K562 (cell line): ENCODE measurements around the gene ARHGAP33. TPM values are rescaled to one million over a fixed set of nuclear protein-coding genes. Genes with fewer than 3 reads are reported as not detected.

ENCODE experiments used
- ATAC-seq: fragments of 200-7000 bp; cut with Tn5 transposase; 3 replicates; pipeline ENCODE4 v1.9.1; 2020; ENCODE audit warnings: moderate library complexity
- BruUV-seq: library from RNA; stranded (reverse); fragments of 400-500 nt; replicated peaks from 2 replicates; lab custom pipeline; 2021; lab: Mats Ljungman, UMichigan
- CTCF ChIA-PET: fragments of 300-600 bp; formaldehyde crosslinking; extraction: SDS; loops from one replicate; lab custom pipeline; 2021; ENCODE audit warnings: low intra/inter-chr PET ratio; lab: Yijun Ruan, JAX
- POLR2A ChIA-PET: fragments of 300-600, 350-650 bp; sonication (Branson Sonifier 250); formaldehyde crosslinking; extraction: SDS; loops from one replicate; lab custom pipeline; 2021; ENCODE audit warnings: antibody characterized with exemption, inconsistent platforms; lab: Yijun Ruan, JAX
- DNase-seq, 4 experiments: peaks; one replicate each; pipeline versions ENCODE4 v3.0.0 to v3.0.0-alpha.2; 2011 to 2018; ENCODE audit warnings: low spot score in 3 of 4, mixed read lengths in 3 of 4; ENCODE audit errors: extremely low read depth in 1 of 4
- FAIRE-seq: peaks from 2 replicates; lab custom pipeline; 2011; peaks lifted over from hg19 to GRCh38; lab: Jason Lieb, UNC
- H2AFZ ChIP-seq: 2 replicates; pipeline ENCODE4 v1.6.0; 2011; ENCODE audit warnings: low read depth, low read length, control low read depth, inconsistent platforms
- H3K27ac ChIP-seq: fragments of 200-600 bp; 3 replicates; pipeline ENCODE4 v1.8.0; 2011; ENCODE audit warnings: low read depth, mild to moderate bottlenecking, control low read depth, inconsistent platforms, low read length, moderate library complexity, mixed read lengths; ENCODE audit errors: extremely low read depth
- H3K27me3 ChIP-seq, 2 experiments: fragments of 300-600 bp in 1 of 2; 2 replicates in 1 of 2; 3 replicates in 1 of 2; pipeline versions ENCODE4 v1.6.0 to v1.8.0; 2011; ENCODE audit warnings: inconsistent platforms in 2 of 2, low read length in 2 of 2, mild to moderate bottlenecking in 1 of 2, mixed read lengths in 1 of 2, moderate library complexity in 1 of 2; ENCODE audit not compliant: control insufficient read depth in 2 of 2, insufficient read depth in 2 of 2
- H3K36me3 ChIP-seq: fragments of 300-600 bp; 3 replicates; pipeline ENCODE4 v1.8.0; 2011; ENCODE audit warnings: mild to moderate bottlenecking, low read length, inconsistent platforms; ENCODE audit not compliant: control insufficient read depth, insufficient read depth
- H3K4me1 ChIP-seq, 2 experiments: fragments of 200-600 bp in 1 of 2; replicated peaks in 1 of 2; 2 replicates in 1 of 2; 3 replicates in 1 of 2; pipeline versions ENCODE4 v1.5.1 to v1.8.0; 2011; ENCODE audit warnings: inconsistent platforms in 2 of 2, low read length in 2 of 2, mild to moderate bottlenecking in 1 of 2, mixed read lengths in 1 of 2, moderate library complexity in 1 of 2; ENCODE audit not compliant: control insufficient read depth in 2 of 2, insufficient read depth in 2 of 2
- H3K4me2 ChIP-seq: 2 replicates; pipeline ENCODE4 v1.6.1; 2011; ENCODE audit warnings: low read length, control low read depth, inconsistent platforms, mixed read lengths; ENCODE audit not compliant: insufficient read depth
- H3K4me3 ChIP-seq: fragments of 200-600 bp; sonication (generic), shearing (Covaris generic); 2 replicates; pipeline ENCODE4 v1.5.1; 2016; ENCODE audit warnings: control low read depth, inconsistent platforms
- H3K79me2 ChIP-seq: fragments of 200-600 bp; 3 replicates; pipeline ENCODE4 v1.8.0; 2011; ENCODE audit warnings: low read length, inconsistent platforms; ENCODE audit not compliant: control insufficient read depth, insufficient read depth
- H3K9ac ChIP-seq, 2 experiments: 2 replicates each; pipeline versions ENCODE4 v1.6.0 to v1.6.1; 2011; ENCODE audit warnings: low read depth in 2 of 2, low read length in 2 of 2, control low read depth in 1 of 2, inconsistent platforms in 1 of 2, mild to moderate bottlenecking in 1 of 2, mixed read lengths in 1 of 2; ENCODE audit not compliant: insufficient read depth in 1 of 2
- H3K9me1 ChIP-seq: one replicate; pipeline ENCODE4 v1.6.0; 2011; ENCODE audit warnings: inconsistent platforms, mild to moderate bottlenecking, low read length, moderate library complexity; ENCODE audit not compliant: control insufficient read depth, insufficient read depth
- H3K9me3 ChIP-seq: replicated peaks from 2 replicates; pipeline ENCODE4 v1.5.1; 2011; ENCODE audit warnings: low read depth, low read length, inconsistent platforms; ENCODE audit not compliant: control insufficient read depth, insufficient read depth
- H4K20me1 ChIP-seq: replicated peaks from 2 replicates; pipeline ENCODE4 v1.6.1; 2011; ENCODE audit warnings: low read length, inconsistent platforms, mixed read lengths; ENCODE audit not compliant: control insufficient read depth, insufficient read depth
- GATAD2B ChIP-seq: fragments of 450-650 bp; IDR thresholded peaks from 2 replicates; pipeline ENCODE4 v1.6.1; 2017; ENCODE audit warnings: mild to moderate bottlenecking, borderline replicate concordance
- KAT8 ChIP-seq: fragments of 450-650 bp; IDR thresholded peaks from 2 replicates; pipeline ENCODE4 v1.6.1; 2016; ENCODE audit warnings: low read depth, mild to moderate bottlenecking
- KLF10 ChIP-seq: fragments of 250-450 bp; sonication (Bioruptor Pico); IDR thresholded peaks from 2 replicates; pipeline ENCODE4 v1.6.1; 2021; ENCODE audit warnings: matching md5 sums
- NFE2L1 ChIP-seq: fragments of 450-650 bp; IDR thresholded peaks from 2 replicates; pipeline ENCODE4 v1.6.1; 2016; ENCODE audit warnings: missing genetic modification characterization, low read depth, mild to moderate bottlenecking, missing compliant biosample characterization, moderate library complexity, borderline replicate concordance
- NR1H2 ChIP-seq: sonication (generic); formaldehyde crosslinking; IDR thresholded peaks from 2 replicates; pipeline ENCODE4 v1.4.0; 2020; ENCODE audit warnings: mild to moderate bottlenecking, missing genetic modification reagents
- NR2C1 ChIP-seq, 2 experiments: fragments of 450-650 bp; IDR thresholded peaks; 2 replicates each; pipeline ENCODE4 v1.6.1; 2017; ENCODE audit warnings: mild to moderate bottlenecking in 2 of 2, antibody characterized with exemption in 1 of 2, inconsistent platforms in 1 of 2, missing compliant biosample characterization in 1 of 2, missing genetic modification characterization in 1 of 2
- PML ChIP-seq: IDR thresholded peaks from 2 replicates; pipeline ENCODE4 v1.6.1; 2012; ENCODE audit warnings: low read length, inconsistent platforms
- POU5F1 ChIP-seq: fragments of 150-350 bp; IDR thresholded peaks from 2 replicates; pipeline ENCODE4 v1.6.1; 2014; ENCODE audit warnings: borderline replicate concordance, low read length, low read depth, mild to moderate bottlenecking; ENCODE audit not compliant: partially characterized antibody
- TEAD2 ChIP-seq: fragments of 450-650 bp; IDR thresholded peaks from 2 replicates; pipeline ENCODE4 v1.6.1; 2016; ENCODE audit warnings: missing genetic modification characterization, control low read depth, missing compliant biosample characterization
- ZFX ChIP-seq: sonication (generic); formaldehyde crosslinking; IDR thresholded peaks from 2 replicates; pipeline ENCODE4 v1.8.0; 2022; ENCODE audit warnings: mild to moderate bottlenecking, missing genetic modification reagents, moderate library complexity
- ZNF717 ChIP-seq: fragments of 250-450 bp; sonication (Bioruptor Pico); IDR thresholded peaks from 2 replicates; pipeline ENCODE4 v1.5.0; 2021
- WGBS: fragments of 100-300 bp; shearing (Covaris generic); methylation state at CpG from one replicate; pipeline ENCODE4 v1.1.6; 2016; ENCODE audit warnings: low coverage, mixed read lengths; ENCODE audit not compliant: insufficient coverage; ENCODE audit errors: missing lambda C conversion rate; 5-methylcytosine and 5-hydroxymethylcytosine counted together
- in situ Hi-C: fragments of 300-500 bp; cut with MboI; formaldehyde crosslinking; loops from 4 replicates; pipeline ENCODE4 v1.15.0; 2018; ENCODE audit warnings: inconsistent platforms, mixed read lengths
- intact Hi-C: fragments of 100-400 bp; cut with micrococcal nuclease; formaldehyde crosslinking; loops from 2 replicates; pipeline ENCODE4 v1.14.2; 2022
- polyA plus RNA-seq, 8 experiments: library from polyadenylated mRNA; depleted of rRNA in 4 of 8; stranded (reverse) in 5 of 8; unstranded in 3 of 8; fragments of >200 nt; fragmentation: Nextera tagmentation in 2 of 8; fragmentation: Illumina TruSeq in 1 of 8; extraction: Ambion mirVana in 2 of 8; extraction: Trizol in 1 of 8; gene quantifications; 2 replicates each; pipeline versions ENCODE4 v1.2.1 to v1.2.3, GENCODE V29; 2011 to 2014; ENCODE audit warnings: inconsistent platforms in 1 of 8, missing spikeins in 1 of 8
- total RNA-seq, 7 experiments: library from RNA; depleted of rRNA in 6 of 7; stranded (reverse); fragments of >200 nt in 6 of 7; fragmentation: Illumina TruSeq in 2 of 7; extraction: Trizol in 2 of 7; gene quantifications; 2 replicates each; pipeline versions ENCODE4 v1.2.1 to v1.2.3, GENCODE V29; 2011 to 2021; ENCODE audit warnings: low replicate concordance in 1 of 7
- TF ChIP-seq, protein P1 (sequence below): sonication (generic); formaldehyde crosslinking; IDR thresholded peaks from 2 replicates; pipeline ENCODE4 v1.9.0; 2022; ENCODE audit warnings: mild to moderate bottlenecking, missing genetic modification reagents
- TF ChIP-seq, protein P2 (sequence below): fragments of 450-650 bp; IDR thresholded peaks from one replicate; pipeline ENCODE4 v1.6.1; 2018; ENCODE audit warnings: mild to moderate bottlenecking, moderate library complexity; ENCODE audit not compliant: partially characterized antibody

The ARHGAP33 gene
- total and polyA plus RNA-seq, 9 of the 15 experiments (the other 6 are each of a cell fraction or from before 2014, with no cell fraction given): 0.06 to 26.6 (median 1.6) TPM; not detected in 1

DNA sequence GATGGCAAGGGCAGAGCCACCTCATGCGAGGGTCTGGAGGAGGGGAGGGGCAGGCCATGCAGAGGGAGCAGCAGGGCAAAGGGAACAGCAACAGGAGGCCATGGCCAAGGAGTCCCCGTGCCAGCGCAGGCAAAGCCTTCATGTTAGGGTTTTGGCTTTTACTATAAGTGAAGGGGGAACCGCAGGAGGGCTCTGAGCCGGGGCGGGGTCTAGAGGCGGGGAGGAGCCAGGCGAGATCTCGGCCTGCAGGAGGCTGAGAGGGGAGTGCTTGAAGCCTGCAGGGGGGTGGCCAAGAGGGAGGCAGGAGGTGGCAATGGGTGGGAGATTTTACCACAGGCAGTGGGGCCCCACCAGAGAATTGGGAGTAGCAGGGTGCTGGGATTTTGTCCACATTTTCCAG, 6.3 kb downstream of the ARHGAP33 start:
- intact Hi-C loops (no loop called here), in situ Hi-C loops (no loop called here)
- H3K27ac ChIP-seq: no peak overlapping the region
- no peaks in the 10 kb centered on the region for H3K27me3 ChIP-seq
- no peaks in the 10 kb centered on the region for H3K9me1 ChIP-seq
- peak overlapping the region in 1 of 2 experiments; percentile 31; a peak in 1 of 4 replicates for H3K9ac ChIP-seq
- peaks cover 0 to 35% of the 10 kb centered on the region in 2 experiments; a peak in 3 of 5 replicates for H3K4me1 ChIP-seq
- H4K20me1 ChIP-seq: no peaks in the 10 kb centered on the region
- peaks cover 24% of the 10 kb centered on the region; the same call in 2 of the 3 replicates for H3K36me3 ChIP-seq
- DNase-seq: no peak
- ChIA-PET CTCF (no interaction called here), POLR2A (no interaction called here)
- H3K9me3 ChIP-seq: no peaks in the 10 kb centered on the region
- no peak overlapping the region for H2AFZ ChIP-seq
- no peak overlapping the region for H3K4me2 ChIP-seq
- BruUV-seq: no TSS peak
- 61% methylated on average over 7 of the region's 9 CpGs for WGBS
- no peak overlapping the region for H3K4me3 ChIP-seq
- peak; percentile 30; the same call in 1 of the 3 replicates for ATAC-seq
- FAIRE-seq: no peak
- no peaks in the 10 kb centered on the region for H3K79me2 ChIP-seq
- no peak for TF ChIP-seq ZFX (CRISPR knock-in tag)
- no peak for TF ChIP-seq NR1H2 (CRISPR knock-in tag)
- TF ChIP-seq ZNF717 (CRISPR knock-in tag): no peak
- TF ChIP-seq KAT8: no peak
- TF ChIP-seq, protein P1, sequence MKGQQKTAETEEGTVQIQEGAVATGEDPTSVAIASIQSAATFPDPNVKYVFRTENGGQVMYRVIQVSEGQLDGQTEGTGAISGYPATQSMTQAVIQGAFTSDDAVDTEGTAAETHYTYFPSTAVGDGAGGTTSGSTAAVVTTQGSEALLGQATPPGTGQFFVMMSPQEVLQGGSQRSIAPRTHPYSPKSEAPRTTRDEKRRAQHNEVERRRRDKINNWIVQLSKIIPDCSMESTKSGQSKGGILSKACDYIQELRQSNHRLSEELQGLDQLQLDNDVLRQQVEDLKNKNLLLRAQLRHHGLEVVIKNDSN (CRISPR knock-in tag): no peak
- no peak for TF ChIP-seq KLF10 (CRISPR knock-in tag)
- no peak for TF ChIP-seq TEAD2 (tag)
- TF ChIP-seq GATAD2B: no peak
- no peak for TF ChIP-seq POU5F1
- no peak for TF ChIP-seq NFE2L1
- TF ChIP-seq, protein P2, sequence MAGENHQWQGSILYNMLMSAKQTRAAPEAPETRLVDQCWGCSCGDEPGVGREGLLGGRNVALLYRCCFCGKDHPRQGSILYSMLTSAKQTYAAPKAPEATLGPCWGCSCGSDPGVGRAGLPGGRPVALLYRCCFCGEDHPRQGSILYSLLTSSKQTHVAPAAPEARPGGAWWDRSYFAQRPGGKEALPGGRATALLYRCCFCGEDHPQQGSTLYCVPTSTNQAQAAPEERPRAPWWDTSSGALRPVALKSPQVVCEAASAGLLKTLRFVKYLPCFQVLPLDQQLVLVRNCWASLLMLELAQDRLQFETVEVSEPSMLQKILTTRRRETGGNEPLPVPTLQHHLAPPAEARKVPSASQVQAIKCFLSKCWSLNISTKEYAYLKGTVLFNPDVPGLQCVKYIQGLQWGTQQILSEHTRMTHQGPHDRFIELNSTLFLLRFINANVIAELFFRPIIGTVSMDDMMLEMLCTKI: no peak
- no peak for TF ChIP-seq PML
- no peak for TF ChIP-seq NR2C1 (IDR thresholded peaks at IDR 0.05)
- no peak for TF ChIP-seq NR2C1 (tag; IDR thresholded peaks at IDR 0.05)
